D341Med (cell line): Measurements from ENCODE around the gene SPINT1.
"Not testable (repeated sequence)": the region's sequence is repeated elsewhere in the genome, so short reads cannot be mapped to it uniquely, and the experiment has no call there.

Experiments used
- DNase-seq: peaks from one replicate; pipeline ENCODE4 v3.0.0; 2012; ENCODE audit warnings: low spot score

SPINT1 gene

DNA sequence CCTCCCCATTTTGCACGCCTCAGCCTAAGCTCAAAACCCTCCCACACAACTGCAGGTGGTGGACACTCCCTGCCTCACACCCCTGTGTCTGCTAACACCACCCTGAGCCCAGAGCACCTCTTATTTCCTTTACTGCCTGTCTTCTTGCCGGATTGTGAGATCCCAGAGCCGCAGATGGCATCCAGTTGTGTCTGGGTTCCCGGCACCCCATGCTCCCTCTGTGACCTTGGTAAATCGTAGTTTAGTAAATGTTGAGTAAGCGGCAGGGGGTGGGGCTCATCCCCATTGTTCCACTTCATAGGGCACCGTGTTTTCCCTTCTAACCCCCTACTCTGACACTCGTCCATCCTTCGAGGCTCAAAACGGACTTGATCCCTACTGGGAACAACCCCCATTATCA is 14.9 kb downstream of the SPINT1 start:
- no peak for DNase-seq

DNA sequence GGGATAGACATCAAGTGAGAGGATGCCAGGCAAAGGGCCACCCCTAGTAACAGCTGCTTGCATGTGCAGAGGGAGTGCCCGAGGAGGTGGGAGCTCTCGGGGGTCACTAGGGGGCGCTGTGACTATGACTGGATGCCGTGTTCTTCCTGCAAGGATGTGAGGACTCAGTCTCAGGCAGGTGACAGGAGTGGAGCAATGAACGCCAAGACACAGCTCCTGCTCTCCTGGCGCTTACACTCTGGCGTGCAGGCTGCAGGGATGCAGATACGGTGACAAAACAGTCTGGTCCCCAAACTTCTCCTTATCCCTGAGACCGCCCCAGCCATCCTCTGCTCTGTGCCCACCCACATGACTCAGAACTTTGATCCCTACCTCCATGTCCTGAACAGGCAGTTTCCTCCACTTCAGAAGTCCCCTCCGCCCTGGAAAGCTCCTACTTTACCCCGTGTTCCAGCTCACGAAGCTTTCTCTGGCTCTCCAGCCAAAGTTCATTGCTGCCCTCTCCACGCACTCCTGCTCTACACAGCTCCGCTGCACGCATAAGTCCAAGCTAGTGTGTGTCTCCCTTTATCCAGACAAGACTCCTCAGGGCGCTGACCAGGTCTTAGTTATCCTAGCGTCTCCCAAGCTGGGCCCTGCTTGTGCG is 15.5 kb downstream of the SPINT1 start:
- peak; percentile 89 for DNase-seq

DNA sequence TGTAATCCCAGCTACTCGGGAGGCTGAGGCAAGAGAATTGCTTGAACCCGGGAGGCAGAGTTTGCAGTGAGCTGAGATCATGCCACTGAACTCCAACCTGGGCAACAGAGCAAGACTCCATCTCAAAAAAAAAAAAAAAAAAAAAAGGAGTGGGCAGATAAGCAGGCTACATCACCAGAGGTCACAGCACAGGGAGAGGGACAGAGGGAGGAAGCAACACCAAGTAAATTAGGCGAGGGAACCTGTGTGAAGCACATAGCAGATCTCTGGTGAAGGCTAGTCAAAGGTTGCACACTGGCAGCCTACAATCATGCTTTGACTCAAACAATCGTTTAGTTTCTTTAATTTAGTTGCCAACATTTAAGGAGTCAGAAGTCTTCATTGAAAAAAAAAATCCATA is 17.3 kb downstream of the SPINT1 start:
- not testable (repeated sequence) for DNase-seq

DNA sequence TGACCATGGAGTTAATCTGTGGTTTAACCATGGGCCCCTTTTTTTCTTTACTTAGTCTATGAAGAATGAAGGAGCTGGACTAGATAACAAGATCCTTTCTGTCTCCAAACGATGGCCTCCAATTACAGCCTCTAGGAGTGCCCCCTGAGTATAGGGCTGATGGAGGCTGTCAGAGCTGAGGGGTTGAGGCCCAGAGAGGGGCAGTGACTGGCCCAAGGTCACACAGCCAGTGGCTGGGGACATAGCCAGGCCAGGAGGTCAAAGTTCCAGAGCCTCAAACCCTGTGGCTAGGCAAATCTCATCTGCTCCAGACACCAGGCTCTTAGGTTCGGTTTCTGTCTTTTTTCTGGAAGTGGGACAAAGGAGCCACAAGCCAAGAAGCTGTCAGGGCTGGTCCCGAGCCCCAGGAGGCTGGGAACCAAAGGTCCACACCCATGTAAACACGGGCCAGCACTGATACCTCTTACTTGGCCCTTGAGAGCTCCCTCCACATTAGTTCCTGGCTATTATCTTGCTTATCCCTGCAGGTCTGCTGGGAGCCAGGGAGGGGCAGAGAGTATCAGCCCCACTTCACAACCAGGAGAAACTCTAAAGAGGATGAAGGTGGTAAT is 19.9 kb downstream of the SPINT1 start:
- no peak for DNase-seq

DNA sequence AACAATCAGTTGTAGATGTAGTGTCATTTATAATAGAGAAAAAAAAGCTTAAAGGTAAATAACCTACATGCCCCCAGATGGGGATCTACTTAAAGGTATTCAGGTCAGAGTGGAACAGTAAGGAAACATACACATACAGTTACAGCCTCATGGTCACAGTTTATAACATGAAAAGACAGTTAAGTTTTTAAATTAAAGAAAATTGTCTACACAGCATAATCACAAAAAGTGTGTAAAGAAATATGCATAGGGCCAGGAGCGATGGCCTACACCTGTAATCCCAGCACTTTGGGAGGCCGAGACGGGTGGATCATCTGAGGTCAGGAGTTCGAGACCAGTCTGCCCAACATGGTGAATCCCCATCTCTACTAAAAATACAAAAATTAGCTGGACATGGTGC is 23.4 kb downstream of the SPINT1 start:
- DNase-seq, result no peak

DNA sequence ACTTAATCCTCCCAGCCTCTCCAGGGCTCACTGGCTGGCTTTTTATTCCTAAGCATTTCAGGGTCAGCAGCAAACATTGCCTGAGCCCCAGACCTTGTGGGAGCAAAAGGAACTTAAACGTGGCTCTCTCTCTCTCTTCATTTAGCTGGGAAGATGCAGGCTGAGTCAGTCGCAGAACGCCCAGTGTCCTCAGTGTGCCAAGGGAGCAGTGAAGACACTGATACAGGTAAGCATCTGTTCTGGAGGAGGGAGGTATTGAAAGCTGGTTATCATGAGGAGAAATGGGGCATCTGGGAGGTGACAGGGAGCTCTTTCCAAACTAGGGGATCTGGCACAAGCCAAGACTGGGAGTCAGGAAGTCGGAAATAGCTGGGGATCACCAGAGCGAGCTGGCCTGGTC is 25.8 kb downstream of the SPINT1 start:
- DNase-seq, result no peak

DNA sequence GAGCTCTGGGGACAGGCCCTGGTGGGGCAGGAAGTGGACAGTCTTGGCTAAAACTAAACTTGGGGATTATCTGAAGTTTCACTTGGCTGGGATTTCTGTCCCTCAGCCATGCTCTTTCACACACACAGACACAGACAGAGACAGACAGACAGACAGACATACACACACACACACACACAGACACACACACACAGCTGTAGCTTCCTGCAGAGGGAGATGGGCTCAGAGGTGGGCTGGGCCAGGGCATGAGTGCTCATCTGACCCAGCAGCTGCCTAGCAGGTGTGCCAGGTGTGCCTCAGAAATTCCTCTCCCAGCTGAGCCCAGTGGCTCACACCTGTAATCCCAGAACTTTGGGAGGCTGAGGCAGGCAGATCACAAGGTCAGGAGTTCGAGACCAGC is 26.9 kb downstream of the SPINT1 start:
- no peak for DNase-seq

DNA sequence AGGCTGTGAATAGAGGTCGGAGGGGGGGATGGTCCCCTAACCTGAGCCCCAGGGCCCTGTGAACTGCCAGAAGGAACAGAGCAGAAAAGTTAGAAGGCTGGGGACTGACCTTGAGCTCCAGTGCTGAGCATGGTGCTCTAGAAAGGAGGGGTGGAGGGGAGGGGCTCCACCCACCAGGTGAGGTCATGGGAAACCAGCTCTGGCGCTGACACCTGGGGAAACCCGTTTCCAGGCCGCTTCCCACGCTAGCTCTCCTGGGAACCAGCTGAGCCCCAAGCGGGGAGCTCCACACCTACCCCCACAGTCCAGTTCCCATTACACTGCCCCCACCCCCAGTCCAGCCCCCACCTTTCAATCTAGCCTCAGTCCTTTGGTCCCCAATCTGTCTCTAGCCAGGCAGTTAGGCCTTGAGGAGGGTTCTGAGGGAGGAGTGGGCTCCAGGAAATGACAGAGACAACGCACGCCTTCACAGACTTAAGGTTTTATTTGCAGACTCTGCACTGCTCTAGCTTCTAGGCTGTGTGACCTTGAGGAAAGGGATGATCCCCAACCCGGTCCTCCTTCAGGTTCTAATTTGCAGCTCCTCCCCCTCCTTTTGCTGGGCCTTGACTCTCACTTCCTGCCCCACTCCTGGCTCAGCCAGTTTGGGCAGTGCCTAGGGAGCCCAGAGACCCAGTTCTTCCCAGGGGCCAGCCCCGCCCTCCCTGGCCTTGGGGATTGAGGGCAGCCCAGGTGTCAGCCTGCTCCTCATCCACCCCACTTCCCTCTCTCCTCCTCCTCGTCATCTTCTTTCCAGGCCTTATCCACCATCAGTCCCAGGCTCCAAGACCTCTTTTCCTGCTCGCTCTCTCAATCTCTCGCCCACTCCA is 28.1 kb downstream of the SPINT1 start:
- no peak for DNase-seq

DNA sequence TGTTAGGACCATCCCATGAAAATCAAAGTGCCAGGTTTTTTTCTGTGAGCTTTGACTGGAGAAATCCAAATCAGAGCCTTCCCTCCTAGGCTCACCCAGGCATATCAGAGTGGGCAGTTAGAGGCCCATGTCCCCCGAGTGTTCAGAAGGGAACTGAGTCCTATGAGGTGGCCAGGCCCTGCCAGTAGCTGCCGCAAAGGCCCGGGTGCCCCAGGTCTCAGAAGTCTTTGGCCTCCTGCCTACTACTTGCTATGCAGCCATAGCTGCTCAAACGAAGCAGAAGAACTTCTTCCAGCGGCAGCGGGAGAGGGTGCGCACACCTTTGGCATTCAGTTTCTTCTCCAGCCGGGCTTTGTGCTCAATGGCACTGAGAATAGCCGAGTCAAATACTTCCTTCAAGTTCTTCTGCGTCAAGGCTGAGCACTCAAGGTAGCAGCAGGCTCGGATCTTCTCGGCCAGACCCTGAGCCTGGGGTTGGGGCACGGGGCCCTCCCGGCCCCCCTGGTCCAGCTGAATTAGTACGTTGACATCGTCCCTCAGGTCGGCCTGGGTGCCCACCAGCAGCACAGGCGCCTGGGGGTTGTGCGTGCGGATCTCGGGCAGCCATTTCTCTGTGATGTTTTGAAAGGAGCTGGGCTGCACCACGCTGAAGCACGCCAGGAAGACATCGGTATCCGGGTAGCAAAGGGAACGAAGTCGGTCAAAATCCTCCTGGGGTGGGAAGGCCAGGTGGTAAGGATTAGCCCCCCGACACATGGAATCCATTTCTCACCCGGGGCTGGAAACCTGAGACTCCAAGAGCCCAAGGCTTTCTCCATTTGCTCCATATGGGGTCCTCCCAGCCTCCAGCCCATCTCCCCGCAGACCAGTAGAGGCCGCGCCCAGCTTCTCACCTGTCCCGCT is 29.2 kb downstream of the SPINT1 start:
- DNase-seq, result peak; percentile 37

DNA sequence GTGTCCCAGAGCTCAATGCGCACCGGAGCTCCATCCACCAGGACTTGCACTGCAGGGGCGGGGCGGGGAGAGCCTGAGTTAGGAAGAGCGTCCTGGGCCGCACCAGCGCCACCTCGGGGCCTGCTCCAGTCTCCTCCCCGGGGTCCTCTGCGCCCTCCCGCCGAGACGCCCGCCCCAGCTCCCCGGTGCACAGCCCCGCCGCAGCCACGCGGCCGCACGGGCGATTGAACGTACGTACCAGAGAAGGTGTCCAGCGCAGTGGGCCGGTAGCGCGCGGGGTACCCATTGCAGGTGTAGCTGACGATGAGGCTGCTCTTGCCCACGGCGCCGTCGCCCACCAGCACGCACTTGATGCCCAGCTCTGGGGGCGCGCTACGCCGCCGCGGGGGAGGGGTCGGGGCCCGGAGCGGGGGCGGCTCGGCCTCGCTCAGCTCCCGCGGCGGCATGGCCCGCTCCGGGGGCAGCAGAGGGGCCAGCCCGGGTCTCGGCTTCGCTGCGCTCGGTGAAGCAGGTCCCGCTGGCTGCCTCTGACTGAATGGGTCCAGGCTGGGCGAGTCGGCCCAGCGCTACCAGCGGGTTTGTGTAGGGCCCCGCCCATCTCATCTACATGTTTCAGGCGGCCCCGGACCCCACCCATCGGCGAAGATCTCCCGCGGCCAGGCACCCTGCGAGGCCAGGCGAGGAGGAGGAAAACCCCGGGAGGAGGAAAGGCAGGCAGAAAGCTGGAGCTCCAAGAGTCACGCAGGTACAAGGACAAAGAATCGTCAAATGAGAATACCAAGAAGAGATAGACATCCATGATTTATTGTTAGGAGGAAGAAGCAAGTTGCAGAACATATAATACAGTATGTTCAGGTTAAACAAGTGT is 30.1 kb downstream of the SPINT1 start, which contains the start of gene RHOV:
Gene RHOV (minus strand): TSS at position 541 of the 868 bp plus-strand sequence. CDS start 95 bp downstream, at position 446.
- peak; percentile 92 for DNase-seq

DNA sequence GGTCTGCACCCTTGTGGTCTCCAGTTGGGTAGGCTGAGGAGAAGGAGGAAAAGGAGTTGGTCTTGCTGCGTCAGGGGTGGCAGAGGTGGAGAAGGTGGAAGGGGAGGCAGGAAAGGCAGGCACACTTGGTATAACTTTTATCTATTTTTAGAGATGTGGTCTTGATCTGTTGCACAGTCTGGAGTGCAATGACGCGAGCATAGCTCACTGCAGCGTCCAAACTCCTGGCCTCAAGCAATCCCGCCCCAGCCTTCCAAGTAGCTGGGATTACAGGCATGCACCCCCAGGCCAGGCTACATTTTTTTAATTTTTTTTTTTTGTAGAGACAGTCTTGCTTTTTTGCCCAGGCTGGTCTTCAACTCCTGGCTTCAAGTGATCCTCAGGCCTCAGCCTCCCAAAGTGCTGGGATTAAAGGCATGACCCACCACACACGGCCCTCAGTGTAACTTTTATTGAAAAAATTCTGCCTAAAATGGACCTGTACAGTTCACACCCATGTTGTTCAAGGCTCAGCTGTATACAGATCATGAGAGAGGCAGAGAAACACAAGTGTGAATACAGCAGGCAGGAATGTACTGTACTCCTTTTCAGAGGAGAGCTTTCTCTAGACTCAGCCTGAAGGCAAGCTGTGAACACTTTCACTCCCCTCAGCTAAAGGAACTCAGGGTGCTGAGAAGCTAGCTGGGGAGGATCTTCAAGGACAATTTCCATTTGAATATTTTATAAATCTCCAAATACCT is 32.3 kb downstream of the SPINT1 start:
- no peak for DNase-seq

DNA sequence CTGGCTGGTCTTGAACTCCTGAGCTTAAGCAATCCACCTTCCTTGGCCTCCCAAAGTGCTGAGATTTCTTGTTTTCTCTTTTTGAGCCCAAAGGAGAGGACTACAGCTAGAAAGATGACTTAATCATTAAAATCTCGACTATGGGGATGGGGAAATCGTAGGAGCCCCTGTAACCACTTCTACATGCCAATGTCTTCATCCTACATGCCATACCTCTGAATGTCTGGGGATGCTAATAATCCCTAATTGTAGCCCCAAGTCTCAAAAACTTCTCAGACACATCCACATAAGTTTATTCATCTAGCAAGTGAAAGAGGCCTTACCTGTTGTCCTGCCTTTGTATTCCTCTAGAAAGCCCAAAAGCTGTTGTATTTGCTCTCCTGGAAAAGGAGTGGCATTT is 33.8 kb downstream of the SPINT1 start:
- DNase-seq, result no peak

DNA sequence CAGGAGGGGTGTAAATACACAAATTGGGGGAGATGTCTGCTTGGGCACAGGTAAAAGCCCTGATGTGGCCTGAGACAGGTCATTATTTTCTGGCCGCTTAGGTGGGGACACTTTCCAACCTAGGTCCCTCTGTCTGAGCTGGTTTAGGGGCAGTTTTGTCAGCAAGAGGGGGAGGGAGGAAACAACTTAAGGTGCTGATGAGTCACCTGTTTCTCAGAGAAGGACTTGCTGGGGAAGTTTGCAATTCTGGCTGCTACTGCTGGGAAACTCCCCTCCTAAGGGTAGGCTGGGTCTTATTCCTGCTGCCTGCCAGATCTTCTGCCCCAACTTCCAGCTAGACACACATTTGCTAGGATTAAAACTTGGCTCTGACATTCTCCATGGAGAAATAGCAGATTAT is 34.9 kb downstream of the SPINT1 start:
- DNase-seq, result no peak

DNA sequence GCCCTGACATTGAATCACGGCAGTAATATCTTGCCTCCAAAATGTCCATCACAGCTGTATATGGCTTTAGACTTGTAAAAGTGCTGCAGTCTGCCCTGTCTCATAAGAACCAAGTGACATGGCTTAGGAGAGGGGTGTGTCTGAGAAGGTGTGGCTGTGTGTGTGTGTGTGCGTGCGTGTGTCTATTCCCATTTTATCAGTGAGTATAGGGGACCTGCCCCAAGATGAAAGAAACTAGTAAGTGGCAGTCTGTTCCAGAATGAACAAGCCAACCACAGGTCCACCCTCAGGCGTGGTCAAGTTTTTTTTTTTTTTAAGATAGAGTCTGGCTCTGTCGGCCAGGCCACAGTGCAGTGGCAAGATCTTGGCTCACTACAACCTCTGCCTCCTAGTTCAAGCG is 35.8 kb downstream of the SPINT1 start:
- no peak for DNase-seq

DNA sequence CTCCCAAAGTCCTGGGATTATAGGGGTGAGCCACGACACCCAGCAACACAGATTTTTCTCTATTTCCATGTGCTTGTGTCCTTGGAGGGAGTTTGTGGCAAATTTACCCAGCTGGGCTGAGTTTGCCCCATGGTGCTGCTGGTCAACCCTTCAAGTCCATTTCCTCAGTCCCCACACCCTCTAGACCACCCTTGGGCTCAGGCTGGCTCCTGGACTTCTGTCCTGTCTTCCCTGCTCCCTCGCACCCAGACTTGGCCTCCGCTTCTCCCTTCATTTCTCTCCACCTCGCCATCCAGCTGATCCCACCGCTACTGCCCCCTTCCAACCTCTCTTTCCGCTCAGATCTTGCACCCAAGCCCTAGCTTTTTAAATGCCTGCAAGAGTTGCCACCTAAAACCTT is 37.5 kb downstream of the SPINT1 start:
- DNase-seq, result no peak

DNA sequence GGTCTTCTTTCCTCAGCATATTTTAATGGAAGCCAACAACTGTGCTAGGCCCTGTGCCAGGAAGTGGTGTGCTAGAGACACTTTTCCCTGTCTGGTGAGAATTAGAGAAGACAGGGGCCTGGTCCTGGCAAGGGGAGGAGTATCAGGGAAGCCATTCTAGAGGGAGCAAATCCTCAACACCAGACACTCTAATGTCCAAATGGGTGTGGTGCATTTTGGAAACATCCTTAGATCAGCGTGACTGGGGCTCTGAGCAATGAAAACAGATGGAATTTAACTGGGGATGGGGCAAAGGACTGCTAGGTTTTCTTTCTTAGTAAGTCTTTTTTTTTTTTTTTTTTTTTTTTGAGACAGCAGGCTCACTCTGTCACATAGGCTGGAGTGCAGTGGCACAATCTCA is 42.7 kb downstream of the SPINT1 start:
- no peak for DNase-seq

DNA sequence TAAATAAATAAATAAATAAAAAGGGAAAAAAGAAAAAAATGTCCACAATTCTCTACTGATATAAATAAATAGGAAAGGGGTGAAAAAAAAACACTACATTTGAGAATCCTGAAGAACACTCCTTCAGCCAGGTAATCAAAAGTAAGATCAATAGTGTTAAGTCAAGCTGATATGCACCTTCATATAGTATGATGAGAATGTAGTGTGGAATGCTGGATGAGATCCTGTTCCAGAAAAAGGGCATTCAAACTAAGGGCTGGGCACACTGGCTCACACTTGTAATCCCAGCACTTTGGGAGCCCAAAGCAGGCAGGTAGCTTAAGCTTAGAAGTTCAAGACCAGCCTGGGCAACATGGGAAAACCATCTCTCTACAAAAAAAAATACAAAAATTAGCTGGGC is 45.3 kb downstream of the SPINT1 start:
- no peak for DNase-seq

DNA sequence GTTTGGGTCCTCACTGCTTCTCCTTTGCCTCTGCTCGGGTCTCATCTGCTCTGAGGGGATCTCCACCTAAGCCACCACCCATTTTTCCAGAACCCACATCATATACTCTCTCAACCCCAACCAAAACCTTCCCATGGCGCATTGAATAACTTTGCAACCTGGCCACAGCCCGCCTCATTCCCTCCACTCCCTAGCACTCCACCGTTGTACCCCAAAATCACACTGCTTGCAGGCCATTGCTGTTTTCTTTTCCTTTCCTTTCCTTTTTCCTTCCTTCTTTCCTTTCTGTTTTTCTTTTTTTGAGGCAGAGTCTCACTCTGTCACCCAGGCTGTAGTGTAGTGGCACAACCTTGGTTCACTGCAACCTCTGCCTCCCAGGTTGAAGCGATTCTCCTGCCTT is 47.3 kb downstream of the SPINT1 start:
- DNase-seq, result no peak

DNA sequence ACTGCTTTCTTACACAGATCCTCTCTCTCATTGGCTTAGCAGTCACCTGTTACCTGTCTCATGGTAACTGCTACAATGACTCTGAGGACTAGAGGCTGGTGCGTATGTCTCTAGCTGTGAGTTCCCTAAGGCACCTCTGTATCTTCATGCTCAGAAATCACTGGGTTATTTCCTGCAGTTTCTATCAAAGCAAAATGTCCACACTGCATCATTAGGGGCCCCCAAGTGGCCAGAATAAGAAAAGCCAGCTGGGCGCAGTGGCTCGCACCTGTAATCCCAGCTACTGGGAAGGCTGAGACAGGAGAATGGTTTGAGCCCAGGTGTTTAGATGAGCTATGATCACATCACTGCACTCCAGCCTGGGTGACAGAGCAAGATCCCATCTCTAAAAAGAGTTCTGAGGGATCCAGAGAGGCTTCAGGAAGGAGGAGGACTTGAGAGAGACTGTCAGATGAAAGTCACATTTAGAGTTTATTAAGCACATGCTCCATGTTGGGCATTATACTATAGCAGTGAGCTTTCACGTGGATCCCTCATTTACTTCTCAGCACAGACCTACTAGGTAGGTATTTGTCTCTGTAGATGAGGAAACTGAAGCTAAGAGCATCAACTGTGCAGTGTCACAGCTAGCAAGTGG is 48.1 kb downstream of the SPINT1 start:
- peak; percentile 51 for DNase-seq

DNA sequence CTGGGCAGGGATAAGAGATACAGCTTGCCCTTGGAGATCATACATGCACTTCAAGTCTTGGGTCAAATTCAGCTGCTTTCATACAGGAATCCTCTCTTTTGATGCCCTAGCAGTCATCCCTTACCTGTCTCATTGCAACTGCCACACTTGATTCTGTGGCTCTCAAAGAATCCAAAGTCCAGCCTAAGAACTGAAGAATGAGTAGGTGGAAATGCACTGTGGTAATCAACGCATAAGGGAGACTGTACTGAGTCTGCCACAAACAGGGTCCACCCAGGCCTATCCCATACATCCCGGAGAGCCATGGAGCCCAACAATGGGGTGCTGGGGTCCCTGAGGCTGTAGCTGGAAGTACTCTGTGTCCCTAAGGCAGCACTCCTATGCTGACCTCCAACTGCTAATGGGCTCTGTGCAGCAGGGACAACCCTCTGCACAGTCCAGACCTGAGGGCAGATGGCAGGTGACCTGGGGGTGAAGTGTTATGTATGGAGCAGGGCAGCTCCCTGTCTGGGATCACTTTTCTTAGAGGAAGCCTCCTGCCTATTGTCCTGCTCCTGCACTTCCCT is 48.7 kb downstream of the SPINT1 start:
- no peak for DNase-seq
